ENCODE results near the gene PDLIM1. TPM values are rescaled to one million over a fixed set of nuclear protein-coding genes. Genes with fewer than 3 reads are reported as not detected.
A peak's percentile ranks its signal among the peaks of the same experiment; 100 is the strongest.

PDLIM1 gene
- total and polyA plus RNA-seq, 9 of the 15 experiments (the other 6 are each of a cell fraction or from before 2014, with no cell fraction given): 19.8 to 164 (median 39.1) TPM

DNA sequence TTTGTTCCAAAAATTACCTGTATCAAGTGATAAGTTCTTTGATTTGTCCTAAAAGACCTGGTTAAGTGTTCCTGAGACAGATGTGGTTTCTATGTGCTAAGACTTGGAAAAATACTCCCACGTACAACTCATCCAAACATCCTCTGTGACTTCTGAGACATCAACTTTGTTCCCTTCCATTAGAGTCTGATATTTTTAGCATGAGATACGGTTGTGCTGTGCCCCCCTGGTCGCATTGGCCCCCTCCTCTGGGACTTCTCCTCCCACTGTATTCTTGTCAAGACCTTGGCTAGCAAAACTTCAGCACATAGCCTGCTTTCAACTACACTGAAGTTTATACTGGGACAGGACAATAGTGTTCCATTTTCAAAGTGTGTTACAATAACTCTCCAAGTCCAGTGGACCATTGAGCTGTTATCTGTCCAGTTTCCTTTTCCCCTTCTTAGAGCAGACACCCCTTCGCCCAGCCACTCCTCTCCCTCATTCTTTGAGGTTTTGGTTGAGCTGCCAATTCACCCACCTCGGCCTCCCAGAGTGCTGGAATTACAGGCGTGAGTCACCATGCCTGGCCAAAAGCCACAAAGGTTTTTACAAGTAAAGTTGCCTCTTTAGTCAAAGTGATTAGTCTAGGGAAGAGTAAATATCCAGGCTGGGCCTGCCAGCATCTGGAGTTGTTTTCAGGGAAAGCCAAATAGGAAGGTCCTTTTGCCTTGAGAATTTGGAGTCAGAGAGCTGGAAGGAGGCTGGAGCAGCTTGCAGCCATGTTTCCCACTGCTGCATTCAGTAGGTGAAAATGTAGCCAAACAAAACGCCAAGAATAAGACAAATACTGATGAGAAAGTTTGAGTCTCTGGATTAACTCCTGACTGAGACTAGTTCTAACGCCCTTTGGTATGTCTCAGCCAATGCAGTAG is 17.8 kb upstream of the PDLIM1 start (continued):
- peak; percentile 47 for TF ChIP-seq PRDM10 (IDR thresholded peaks at IDR 0.05; ENCODE audit: partially characterized antibody)
- no peak for TF ChIP-seq ZNF23 (CRISPR knock-in tag; IDR thresholded peaks at IDR 0.05)
- TF ChIP-seq EP300 (IDR thresholded peaks at IDR 0.05; ENCODE audit: low read length): no peak
- peak; percentile 12; the same call in 1 of the 2 replicates for TF ChIP-seq LEF1 (IDR thresholded peaks at IDR 0.05)
- TF ChIP-seq RNF2 (IDR thresholded peaks at IDR 0.05): no peak
- peak; percentile 91 for TF ChIP-seq FOSL1 (tag; conservative IDR thresholded peaks at IDR 0.05)
- TF ChIP-seq RB1 (IDR thresholded peaks at IDR 0.05; ENCODE audit: low read depth): no peak
- TF ChIP-seq MCM2 (IDR thresholded peaks at IDR 0.05; ENCODE audit: low read depth): no peak
- TF ChIP-seq ZNF717 (CRISPR knock-in tag; IDR thresholded peaks at IDR 0.05): no peak
- TF ChIP-seq ZNF212 (CRISPR knock-in tag; IDR thresholded peaks at IDR 0.05): no peak
- no peak for TF ChIP-seq MXI1 (IDR thresholded peaks at IDR 0.05; ENCODE audit: low read depth, low read length)
- TF ChIP-seq KDM1A (IDR thresholded peaks at IDR 0.05): peak in 1 of 2 experiments; percentile 24; a peak in 1 of 4 replicates
- no peak for TF ChIP-seq YBX1 (IDR thresholded peaks at IDR 0.05)
- no peak for TF ChIP-seq CBFB (CRISPR knock-in tag; IDR thresholded peaks at IDR 0.05)
- no peak for TF ChIP-seq ETV5 (CRISPR knock-in tag; IDR thresholded peaks at IDR 0.05; ENCODE audit: low read depth)
- no peak for TF ChIP-seq KDM5B (IDR thresholded peaks at IDR 0.05; ENCODE audit: insufficient replicate concordance, low read depth, low read length)
- TF ChIP-seq, protein P1, sequence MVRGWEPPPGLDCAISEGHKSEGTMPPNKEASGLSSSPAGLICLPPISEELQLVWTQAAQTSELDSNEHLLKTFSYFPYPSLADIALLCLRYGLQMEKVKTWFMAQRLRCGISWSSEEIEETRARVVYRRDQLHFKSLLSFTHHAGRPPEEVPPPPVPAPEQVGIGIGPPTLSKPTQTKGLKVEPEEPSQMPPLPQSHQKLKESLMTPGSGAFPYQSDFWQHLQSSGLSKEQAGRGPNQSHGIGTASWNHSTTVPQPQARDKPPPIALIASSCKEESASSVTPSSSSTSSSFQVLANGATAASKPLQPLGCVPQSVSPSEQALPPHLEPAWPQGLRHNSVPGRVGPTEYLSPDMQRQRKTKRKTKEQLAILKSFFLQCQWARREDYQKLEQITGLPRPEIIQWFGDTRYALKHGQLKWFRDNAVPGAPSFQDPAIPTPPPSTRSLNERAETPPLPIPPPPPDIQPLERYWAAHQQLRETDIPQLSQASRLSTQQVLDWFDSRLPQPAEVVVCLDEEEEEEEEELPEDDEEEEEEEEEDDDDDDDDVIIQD (CRISPR knock-in tag; IDR thresholded peaks at IDR 0.05): no peak
- TF ChIP-seq ARID1B (IDR thresholded peaks at IDR 0.05): peak; percentile 69
- TF ChIP-seq MAFF (IDR thresholded peaks at IDR 0.05; ENCODE audit: low read length): no peak
- TF ChIP-seq SRSF9 (IDR thresholded peaks at IDR 0.05; ENCODE audit: borderline replicate concordance, low read depth, low read length): no peak
- no peak for TF ChIP-seq PCBP2 (IDR thresholded peaks at IDR 0.05; ENCODE audit: low read depth, low read length, poor library complexity, severe bottlenecking)
- no peak for TF ChIP-seq OTX1 (CRISPR knock-in tag; IDR thresholded peaks at IDR 0.05)
- TF ChIP-seq, protein P2, sequence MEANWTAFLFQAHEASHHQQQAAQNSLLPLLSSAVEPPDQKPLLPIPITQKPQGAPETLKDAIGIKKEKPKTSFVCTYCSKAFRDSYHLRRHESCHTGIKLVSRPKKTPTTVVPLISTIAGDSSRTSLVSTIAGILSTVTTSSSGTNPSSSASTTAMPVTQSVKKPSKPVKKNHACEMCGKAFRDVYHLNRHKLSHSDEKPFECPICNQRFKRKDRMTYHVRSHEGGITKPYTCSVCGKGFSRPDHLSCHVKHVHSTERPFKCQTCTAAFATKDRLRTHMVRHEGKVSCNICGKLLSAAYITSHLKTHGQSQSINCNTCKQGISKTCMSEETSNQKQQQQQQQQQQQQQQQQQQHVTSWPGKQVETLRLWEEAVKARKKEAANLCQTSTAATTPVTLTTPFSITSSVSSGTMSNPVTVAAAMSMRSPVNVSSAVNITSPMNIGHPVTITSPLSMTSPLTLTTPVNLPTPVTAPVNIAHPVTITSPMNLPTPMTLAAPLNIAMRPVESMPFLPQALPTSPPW (CRISPR knock-in tag; IDR thresholded peaks at IDR 0.05): peak; percentile 33; the same call in 1 of the 2 replicates
- TF ChIP-seq SOX6 (IDR thresholded peaks at IDR 0.05): 0 out of 2 replicates have a peak, but pooled peaks have one; percentile 16

Data from K562 (cell line).